Measurements from ENCODE around the gene DUOXA1.

DNA sequence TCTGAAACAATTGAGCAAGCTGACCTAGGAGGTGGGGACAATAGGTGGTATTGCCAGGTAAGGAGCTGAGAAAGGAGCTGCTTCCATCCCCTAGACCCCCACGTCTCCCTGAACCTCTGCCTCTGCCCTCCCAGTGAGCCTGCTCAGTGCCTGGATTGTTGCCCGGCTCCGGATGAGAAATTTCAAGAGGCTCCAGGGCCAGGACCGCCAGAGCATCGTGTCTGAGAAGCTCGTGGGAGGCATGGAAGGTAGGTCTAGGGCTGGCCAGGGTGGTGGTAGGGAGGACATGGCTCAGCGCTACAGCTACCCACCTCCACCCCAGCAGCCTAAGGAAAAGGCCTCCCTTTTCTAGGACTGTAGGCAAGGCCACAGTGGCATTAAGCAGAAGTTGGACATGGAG lies 13.4 kb upstream of the DUOXA1 start:
- TF ChIP-seq, protein P1, sequence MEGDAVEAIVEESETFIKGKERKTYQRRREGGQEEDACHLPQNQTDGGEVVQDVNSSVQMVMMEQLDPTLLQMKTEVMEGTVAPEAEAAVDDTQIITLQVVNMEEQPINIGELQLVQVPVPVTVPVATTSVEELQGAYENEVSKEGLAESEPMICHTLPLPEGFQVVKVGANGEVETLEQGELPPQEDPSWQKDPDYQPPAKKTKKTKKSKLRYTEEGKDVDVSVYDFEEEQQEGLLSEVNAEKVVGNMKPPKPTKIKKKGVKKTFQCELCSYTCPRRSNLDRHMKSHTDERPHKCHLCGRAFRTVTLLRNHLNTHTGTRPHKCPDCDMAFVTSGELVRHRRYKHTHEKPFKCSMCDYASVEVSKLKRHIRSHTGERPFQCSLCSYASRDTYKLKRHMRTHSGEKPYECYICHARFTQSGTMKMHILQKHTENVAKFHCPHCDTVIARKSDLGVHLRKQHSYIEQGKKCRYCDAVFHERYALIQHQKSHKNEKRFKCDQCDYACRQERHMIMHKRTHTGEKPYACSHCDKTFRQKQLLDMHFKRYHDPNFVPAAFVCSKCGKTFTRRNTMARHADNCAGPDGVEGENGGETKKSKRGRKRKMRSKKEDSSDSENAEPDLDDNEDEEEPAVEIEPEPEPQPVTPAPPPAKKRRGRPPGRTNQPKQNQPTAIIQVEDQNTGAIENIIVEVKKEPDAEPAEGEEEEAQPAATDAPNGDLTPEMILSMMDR (conservative IDR thresholded peaks at IDR 0.05; ENCODE audit: low read depth, low read length) = no peak
- no peak for TF ChIP-seq EZH2 (IDR thresholded peaks at IDR 0.05; ENCODE audit: low read length, unreplicated experiment)
- no peak for TF ChIP-seq EZH2phosphoT487 (IDR thresholded peaks at IDR 0.05; ENCODE audit: borderline replicate concordance, low read length)

All from PC-3 (cell line).